Measurements from ENCODE around the gene ALG12. TPM values are rescaled to one million over a fixed set of nuclear protein-coding genes. Genes with fewer than 3 reads are reported as not detected.

The ALG12 gene
- total and polyA plus RNA-seq, 2 donors (not counting 1 experiment from before 2014, with no cell fraction given), result 15.2 to 16.6 TPM

- no peaks in the 10 kb centered on the region for H3K27me3 Mint-ChIP-seq
- DNase-seq, result no peak
- intact Hi-C loops (cut with micrococcal nuclease), result no loop called here
- peaks cover 70% of the 10 kb centered on the region for H4K20me1 ChIP-seq (ENCODE audit: control insufficient read depth, insufficient read depth, low read length, poor library complexity, severe bottlenecking)
- H2AFZ ChIP-seq (ENCODE audit: insufficient read depth, low read depth, low read length, poor library complexity, severe bottlenecking), result no peak overlapping the region
- no peaks in the 10 kb centered on the region for H3K9me3 ChIP-seq (ENCODE audit: control extremely low read depth in 1 of 3, control insufficient read depth in 2 of 3, insufficient read depth in 1 of 3, low read length in 2 of 3)
- CTCF ChIA-PET, result interaction anchor here (0.7 to 3.8 kb wide), 6 partner anchors 8 to 67 kb away, joined by 3 to 14 read pairs (median 5); no protein-coding TSS in a partner anchor
- H3K4me3 ChIP-seq (ENCODE audit: control extremely low read depth in 1 of 5, extremely low read depth in 1 of 5, insufficient read depth in 1 of 5, low read depth in 2 of 5, low read length in 4 of 5), result no peak overlapping the region
- H3K79me2 ChIP-seq (ENCODE audit: control insufficient read depth, insufficient read depth, low read length), result peaks cover 27% of the 10 kb centered on the region
- peak overlapping the region; percentile 91 for H3K27ac Mint-ChIP-seq
- H3K4me3 Mint-ChIP-seq, result peak overlapping the region; percentile 91
- H3K4me1 Mint-ChIP-seq, result peaks cover 62% of the 10 kb centered on the region
- H3K4me1 ChIP-seq (ENCODE audit: control insufficient read depth in 2 of 2, insufficient read depth in 2 of 2, low read length in 2 of 2), result peaks cover 44 to 61% of the 10 kb centered on the region in 2 donors
- no peak for ATAC-seq (ENCODE audit: low read depth)
- H3K9ac ChIP-seq (ENCODE audit: low read length), result no peak overlapping the region
- TF ChIP-seq EZH2 (IDR thresholded peaks at IDR 0.05; ENCODE audit: borderline replicate concordance, insufficient read depth, low read depth, low read length, poor library complexity, severe bottlenecking), result no peak
- TF ChIP-seq CTCF (IDR thresholded peaks at IDR 0.05), result no peak
- POLR2A ChIA-PET, result interaction anchor here (5.7 kb wide), 1 partner anchor 33 kb away, joined by 75 read pairs; no protein-coding TSS in a partner anchor
- H3K36me3 ChIP-seq (replicated peaks in 1 of 2; ENCODE audit: control extremely low read depth in 1 of 2, control insufficient read depth in 1 of 2, extremely low read depth in 1 of 2, insufficient read depth in 2 of 2, low read length in 1 of 2), result peaks cover 0 to 30% of the 10 kb centered on the region in 2 experiments
- H3K9me3 Mint-ChIP-seq (ENCODE audit: insufficient read depth), result no peaks in the 10 kb centered on the region
- H3K27ac ChIP-seq (ENCODE audit: low read length in 2 of 2), result peak overlapping the region in 1 of 2 donors; percentile 94
- WGBS (ENCODE audit: insufficient coverage), result 40% methylated on average over 4 of the region's 6 CpGs
- no peaks in the 10 kb centered on the region for H3K27me3 ChIP-seq (replicated peaks in 1 of 4; ENCODE audit: control extremely low read depth in 1 of 4, control insufficient read depth in 3 of 4, insufficient read depth in 4 of 4, low read length in 3 of 4)
- peak overlapping the region; percentile 100 for H3K4me2 ChIP-seq (replicated peaks; ENCODE audit: low read depth, low read length, poor library complexity, severe bottlenecking)
These were observed 45.4 kb upstream of the ALG12 start for GRCh38 chr22:49963647-49964026.

Measured in B cell (primary cell).